ENCODE data around the gene RHOH.

- no peak for TF ChIP-seq POLR2A (IDR thresholded peaks at IDR 0.05)
- TF ChIP-seq CTCF (IDR thresholded peaks at IDR 0.05), result no peak
- TF ChIP-seq POLR2AphosphoS5 (IDR thresholded peaks at IDR 0.05), result no peak
Observed at GRCh38 chr4:40247350-40247749, 50.5 kb downstream of the RHOH start.
